T-helper 22 cell (primary cell): ENCODE data around the gene HSD11B1.

Experiments used
- DNase-seq: peaks from one replicate; pipeline ENCODE4 v3.0.0-alpha.2; 2020; ENCODE audit warnings: low read depth

HSD11B1 gene

GRCh38 chr1:209756615-209757445 lies 52.2 kb downstream of the HSD11B1 start:
- DNase-seq = peak; percentile 17

GRCh38 chr1:209758400-209758799 lies 53.8 kb downstream of the HSD11B1 start:
- DNase-seq = no peak

GRCh38 chr1:209759829-209760359 lies 55.2 kb downstream of the HSD11B1 start:
- DNase-seq = no peak

DNA sequence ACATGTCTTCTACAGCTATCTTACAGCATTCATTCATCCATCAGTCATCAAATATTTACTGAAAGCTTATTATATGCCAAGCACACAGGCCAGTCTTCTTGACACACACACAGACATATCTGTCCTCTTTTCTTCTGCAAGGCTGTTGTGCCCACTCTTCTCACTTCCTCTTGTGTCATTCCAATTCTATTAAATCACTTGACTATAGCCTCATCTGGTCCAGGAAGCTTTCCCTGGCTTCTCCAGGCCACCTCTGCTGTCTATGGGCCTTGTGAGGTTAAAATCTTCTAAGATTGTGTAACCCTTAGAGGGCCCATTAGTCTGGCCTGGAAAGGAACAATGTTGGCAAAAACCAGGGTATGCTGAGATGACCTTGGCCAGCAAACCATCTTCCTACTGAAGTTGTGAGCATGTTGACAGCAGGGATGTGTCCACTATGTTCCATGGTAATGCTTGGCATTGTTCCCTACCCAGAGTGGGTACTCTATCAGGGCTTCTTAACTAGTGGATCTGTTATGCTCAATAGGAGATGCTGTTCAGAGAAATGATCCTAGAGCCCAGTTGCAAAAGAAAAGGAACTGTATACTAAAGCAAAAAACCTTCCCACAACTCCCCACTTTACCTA lies 56.5 kb downstream of the HSD11B1 start:
- DNase-seq = no peak

GRCh38 chr1:209766051-209766450 lies 61.4 kb downstream of the HSD11B1 start:
- DNase-seq = no peak

GRCh38 chr1:209767096-209767495 lies 62.5 kb downstream of the HSD11B1 start:
- no peak for DNase-seq

DNA sequence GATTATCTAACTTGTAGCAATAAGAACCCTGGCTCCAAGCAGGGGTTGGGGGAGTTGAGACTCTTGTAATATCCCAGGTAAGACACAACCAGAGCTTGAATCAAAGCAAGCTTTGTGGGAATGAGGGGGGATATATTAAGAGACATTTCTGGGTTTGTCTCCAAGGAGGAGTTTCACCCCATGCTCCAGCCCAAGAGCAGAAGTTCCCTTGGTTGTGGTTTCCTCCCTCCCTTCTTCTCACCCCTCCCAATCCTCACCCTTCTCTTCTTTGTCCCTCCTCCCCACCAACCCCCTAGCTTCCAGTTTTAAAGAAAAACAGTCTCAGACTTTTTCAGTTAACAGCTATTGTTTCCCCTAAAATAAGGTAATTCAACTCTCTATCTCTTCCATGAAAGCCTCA lies 63.1 kb downstream of the HSD11B1 start:
- no peak for DNase-seq

GRCh38 chr1:209768354-209768774 lies 63.7 kb downstream of the HSD11B1 start:
- peak; percentile 70 for DNase-seq

GRCh38 chr1:209769171-209769904 lies 64.7 kb downstream of the HSD11B1 start:
- DNase-seq = peak; percentile 62

DNA sequence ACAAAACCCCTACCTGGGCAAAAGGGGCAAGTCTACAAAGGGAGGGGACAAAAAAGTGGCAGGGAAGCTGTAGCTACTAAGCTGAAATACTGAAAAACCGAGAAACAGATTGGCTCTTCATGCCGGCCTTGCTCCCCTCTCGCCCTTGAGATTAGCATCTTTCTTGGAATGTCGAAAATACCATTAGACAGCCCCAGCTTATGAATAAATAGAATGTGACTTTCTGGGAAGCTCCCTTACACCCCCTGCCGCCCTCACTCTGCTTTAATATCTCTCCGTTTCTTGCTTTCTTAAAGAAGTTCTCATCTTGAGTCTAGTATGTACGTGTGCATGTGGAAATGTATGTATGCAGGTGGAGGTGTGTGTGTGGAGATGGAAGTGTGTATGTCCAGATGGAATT lies 65.3 kb downstream of the HSD11B1 start:
- DNase-seq = no peak

- no peak for DNase-seq
These were observed 66.2 kb downstream of the HSD11B1 start for GRCh38 chr1:209770636-209771415.

- no peak for DNase-seq
These were observed 67.5 kb downstream of the HSD11B1 start for GRCh38 chr1:209772126-209772525.

GRCh38 chr1:209774592-209774991 lies 69.9 kb downstream of the HSD11B1 start:
- no peak for DNase-seq

DNA sequence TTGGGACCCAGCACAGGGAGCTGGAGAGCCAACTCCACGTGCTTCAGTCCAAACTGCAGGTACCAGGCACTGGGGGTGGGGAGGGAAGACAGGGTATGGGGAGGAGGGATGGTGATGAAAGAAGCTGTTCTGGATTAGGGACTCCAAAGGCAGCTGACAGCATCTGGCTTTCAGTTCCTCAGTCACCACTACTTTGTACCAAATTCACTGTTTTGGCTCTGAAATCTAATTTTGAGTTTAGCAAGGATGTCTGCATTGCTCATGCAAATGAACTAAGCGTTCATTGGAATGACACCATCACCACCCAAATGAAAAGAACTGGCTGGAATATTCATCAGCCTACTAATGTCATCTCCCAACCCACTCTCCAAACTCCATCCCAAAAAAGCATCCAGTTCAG lies 71.0 kb downstream of the HSD11B1 start:
- DNase-seq = no peak

GRCh38 chr1:209777587-209777986 lies 72.9 kb downstream of the HSD11B1 start:
- DNase-seq = no peak

GRCh38 chr1:209778102-209778501 lies 73.5 kb downstream of the HSD11B1 start:
- no peak for DNase-seq

- DNase-seq = no peak
These were observed 75.6 kb downstream of the HSD11B1 start for GRCh38 chr1:209780268-209780667.

GRCh38 chr1:209783386-209783785 lies 78.7 kb downstream of the HSD11B1 start:
- DNase-seq = no peak
